Measurements from ENCODE around the gene CSF1.

DNA sequence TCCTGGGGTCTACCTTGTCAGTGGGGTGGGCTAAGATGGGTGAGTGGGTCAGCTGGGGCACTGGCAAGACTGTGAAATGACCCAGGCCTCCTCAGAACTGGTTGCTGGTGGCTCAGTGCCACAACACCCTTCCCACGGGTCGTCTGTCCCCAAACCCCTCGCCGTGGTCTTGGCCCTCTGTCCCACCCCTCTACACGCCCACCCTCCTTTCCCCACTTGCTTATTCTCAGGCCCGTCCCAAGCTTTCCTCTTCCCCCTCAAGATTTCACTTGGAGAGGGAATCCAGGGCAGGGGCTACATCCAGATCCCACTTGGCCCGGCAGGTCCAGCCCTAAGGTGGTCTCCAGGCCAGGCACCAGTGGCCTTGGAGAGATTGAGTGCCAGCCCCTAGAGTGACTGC lies 16.7 kb downstream of the CSF1 start:
- TF ChIP-seq, protein P1, sequence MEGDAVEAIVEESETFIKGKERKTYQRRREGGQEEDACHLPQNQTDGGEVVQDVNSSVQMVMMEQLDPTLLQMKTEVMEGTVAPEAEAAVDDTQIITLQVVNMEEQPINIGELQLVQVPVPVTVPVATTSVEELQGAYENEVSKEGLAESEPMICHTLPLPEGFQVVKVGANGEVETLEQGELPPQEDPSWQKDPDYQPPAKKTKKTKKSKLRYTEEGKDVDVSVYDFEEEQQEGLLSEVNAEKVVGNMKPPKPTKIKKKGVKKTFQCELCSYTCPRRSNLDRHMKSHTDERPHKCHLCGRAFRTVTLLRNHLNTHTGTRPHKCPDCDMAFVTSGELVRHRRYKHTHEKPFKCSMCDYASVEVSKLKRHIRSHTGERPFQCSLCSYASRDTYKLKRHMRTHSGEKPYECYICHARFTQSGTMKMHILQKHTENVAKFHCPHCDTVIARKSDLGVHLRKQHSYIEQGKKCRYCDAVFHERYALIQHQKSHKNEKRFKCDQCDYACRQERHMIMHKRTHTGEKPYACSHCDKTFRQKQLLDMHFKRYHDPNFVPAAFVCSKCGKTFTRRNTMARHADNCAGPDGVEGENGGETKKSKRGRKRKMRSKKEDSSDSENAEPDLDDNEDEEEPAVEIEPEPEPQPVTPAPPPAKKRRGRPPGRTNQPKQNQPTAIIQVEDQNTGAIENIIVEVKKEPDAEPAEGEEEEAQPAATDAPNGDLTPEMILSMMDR (conservative IDR thresholded peaks at IDR 0.05 in 1 of 2, IDR thresholded peaks at IDR 0.05 in 1 of 2; ENCODE audit: extremely low read depth in 1 of 2, insufficient read depth in 1 of 2, low read depth in 1 of 2, low read length in 2 of 2), result no peak
- no peak for TF ChIP-seq EZH2 (IDR thresholded peaks at IDR 0.05; ENCODE audit: borderline replicate concordance, low read length)
